Astrocyte (in vitro differentiated cells and primary cell): Measurements from ENCODE around the gene SMLR1. TPM values are rescaled to one million over a fixed set of nuclear protein-coding genes. Genes with fewer than 3 reads are reported as not detected.

Experiments used
- DNase-seq: peaks from one replicate; pipeline ENCODE4 v3.0.0-alpha.2; 2010; ENCODE audit warnings: low read depth
- FAIRE-seq: peaks from 2 replicates; lab custom pipeline; 2011; peaks lifted over from hg19 to GRCh38; lab: Jason Lieb, UNC
- H2AFZ ChIP-seq: 2 replicates; pipeline ENCODE4 v1.6.0; 2012; ENCODE audit warnings: low read depth, low read length, inconsistent platforms
- H3K27ac ChIP-seq: 2 replicates; pipeline ENCODE4 v1.5.1; 2011; ENCODE audit warnings: low read depth, low read length, inconsistent platforms
- H3K27me3 ChIP-seq: 2 replicates; pipeline ENCODE4 v1.6.0; 2011; ENCODE audit warnings: low read length, inconsistent platforms; ENCODE audit not compliant: insufficient read depth
- H3K36me3 ChIP-seq: 2 replicates; pipeline ENCODE4 v1.5.1; 2011; ENCODE audit warnings: low read length, inconsistent platforms; ENCODE audit not compliant: insufficient read depth
- H3K4me1 ChIP-seq: 2 replicates; pipeline ENCODE4 v1.5.1; 2011; ENCODE audit warnings: low read length, inconsistent platforms; ENCODE audit not compliant: insufficient read depth
- H3K4me2 ChIP-seq: 2 replicates; pipeline ENCODE4 v1.6.0; 2012; ENCODE audit warnings: low read length, inconsistent platforms
- H3K4me3 ChIP-seq: 2 replicates; pipeline ENCODE4 v1.5.1; 2011; ENCODE audit warnings: low read depth, mild to moderate bottlenecking, low read length, inconsistent platforms; ENCODE audit not compliant: insufficient read depth
- H3K79me2 ChIP-seq: 2 replicates; pipeline ENCODE4 v1.6.0; 2012; ENCODE audit warnings: mild to moderate bottlenecking, low read length, inconsistent platforms; ENCODE audit not compliant: insufficient read depth
- H3K9ac ChIP-seq: 2 replicates; pipeline ENCODE4 v1.6.0; 2012; ENCODE audit warnings: mild to moderate bottlenecking, low read length, inconsistent platforms
- H3K9me3 ChIP-seq: 2 replicates; pipeline ENCODE4 v1.5.1; 2012; ENCODE audit warnings: low read depth, mild to moderate bottlenecking, low read length, inconsistent platforms; ENCODE audit not compliant: insufficient read depth
- H4K20me1 ChIP-seq: 2 replicates; pipeline ENCODE4 v1.6.0; 2012; ENCODE audit warnings: low read length, inconsistent platforms; ENCODE audit not compliant: insufficient read depth
- H3K27ac Mint-ChIP-seq: one replicate; pipeline ENCODE4 v1.8.0; 2021; ENCODE audit warnings: mild to moderate bottlenecking, mixed read lengths; ENCODE audit not compliant: unreplicated experiment
- H3K27me3 Mint-ChIP-seq: one replicate; pipeline ENCODE4 v1.8.0; 2021; ENCODE audit warnings: low read depth, mixed read lengths; ENCODE audit not compliant: unreplicated experiment
- H3K36me3 Mint-ChIP-seq: one replicate; pipeline ENCODE4 v1.8.0; 2021; ENCODE audit warnings: low read depth, mixed read lengths; ENCODE audit not compliant: unreplicated experiment
- H3K4me1 Mint-ChIP-seq: one replicate; pipeline ENCODE4 v1.8.0; 2021; ENCODE audit warnings: low read depth, mixed read lengths; ENCODE audit not compliant: unreplicated experiment
- H3K4me3 Mint-ChIP-seq: one replicate; pipeline ENCODE4 v1.8.0; 2021; ENCODE audit warnings: mild to moderate bottlenecking, moderate library complexity, mixed read lengths; ENCODE audit not compliant: unreplicated experiment
- H3K9me3 Mint-ChIP-seq: one replicate; pipeline ENCODE4 v1.8.0; 2021; ENCODE audit warnings: mild to moderate bottlenecking, mixed read lengths; ENCODE audit not compliant: unreplicated experiment
- CTCF ChIP-seq: IDR thresholded peaks from 2 replicates; pipeline ENCODE4 v1.5.1; 2011; ENCODE audit warnings: low read depth, mild to moderate bottlenecking, inconsistent platforms, low read length, moderate library complexity; ENCODE audit not compliant: insufficient read depth
- EZH2 ChIP-seq: IDR thresholded peaks from 2 replicates; pipeline ENCODE4 v1.6.1; 2012; ENCODE audit warnings: mild to moderate bottlenecking, low read length, inconsistent platforms; ENCODE audit not compliant: insufficient read depth
- total RNA-seq: library from RNA; stranded (reverse); gene quantifications from 2 replicates; pipeline ENCODE4 v1.2.1, GENCODE V29; 2021

SMLR1 gene
- total RNA-seq, 1 donor from 2014 or later, result not detected

DNA sequence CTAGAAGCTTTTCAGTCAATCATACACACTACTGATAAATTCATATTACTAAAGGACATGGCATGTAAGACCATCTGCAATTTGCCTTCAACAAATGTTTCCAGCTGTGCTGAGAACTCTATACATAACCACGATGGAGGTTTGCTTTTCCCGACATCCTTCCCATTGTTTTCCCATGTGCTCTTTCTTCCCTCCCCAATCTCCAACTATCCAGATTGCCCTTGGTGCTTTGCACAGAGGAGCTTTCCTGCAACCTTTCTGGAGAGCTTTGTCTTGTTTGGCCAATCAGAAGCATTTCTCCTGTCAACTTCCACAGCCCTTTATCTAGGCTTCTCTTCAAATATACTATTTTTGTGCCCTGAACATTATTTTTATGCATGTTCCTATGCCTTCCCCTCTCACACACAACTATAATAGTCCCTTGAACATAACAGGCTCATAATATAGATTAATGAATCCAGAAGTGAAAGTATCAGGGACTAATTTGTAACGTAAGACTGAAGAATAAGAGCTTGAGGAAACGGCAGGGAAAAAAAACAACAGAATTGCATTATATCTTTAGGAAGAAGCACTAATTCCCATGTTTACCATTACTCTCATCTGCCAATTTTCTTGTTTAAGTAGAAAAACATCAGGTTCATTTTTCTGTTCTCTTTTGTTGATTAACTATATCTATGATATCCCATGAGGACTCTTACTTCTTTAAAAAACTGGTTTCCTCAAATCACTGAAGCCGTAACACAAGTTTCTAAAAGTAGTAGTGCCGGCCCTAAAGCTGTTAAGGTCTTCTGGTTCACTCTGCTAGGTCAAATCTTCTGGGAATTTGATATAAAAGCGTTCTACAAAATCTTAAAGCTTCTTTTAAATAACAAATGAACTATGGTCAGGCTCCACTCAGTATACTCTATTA is 20.1 kb downstream of the SMLR1 start:
- TF ChIP-seq EZH2 (no peak), CTCF (no peak)
- no peak overlapping the region for H3K4me3 ChIP-seq
- H3K79me2 ChIP-seq, result no peaks in the 10 kb centered on the region
- H3K9me3 ChIP-seq, result no peaks in the 10 kb centered on the region
- no peaks in the 10 kb centered on the region for H3K4me1 ChIP-seq
- no peak overlapping the region for H2AFZ ChIP-seq
- FAIRE-seq (peak; percentile 20), DNase-seq (no peak)
- no peaks in the 10 kb centered on the region for H3K27me3 ChIP-seq
- Mint-ChIP-seq H3K4me3 (no peak overlapping the region), H3K9me3 (no peaks in the 10 kb centered on the region), H3K27me3 (no peaks in the 10 kb centered on the region), H3K4me1 (peaks cover 13% of the 10 kb centered on the region), H3K27ac (no peak overlapping the region), H3K36me3 (peaks cover 4% of the 10 kb centered on the region)
- H3K4me2 ChIP-seq, result no peak overlapping the region
- H3K27ac ChIP-seq, result no peak overlapping the region
- H3K9ac ChIP-seq, result no peak overlapping the region
- no peaks in the 10 kb centered on the region for H4K20me1 ChIP-seq
- no peaks in the 10 kb centered on the region for H3K36me3 ChIP-seq

- Mint-ChIP-seq H3K4me3 (no peak overlapping the region), H3K27ac (no peak overlapping the region), H3K36me3 (peaks cover 4% of the 10 kb centered on the region), H3K4me1 (peaks cover 28% of the 10 kb centered on the region), H3K9me3 (no peaks in the 10 kb centered on the region), H3K27me3 (no peaks in the 10 kb centered on the region)
- DNase-seq (no peak), FAIRE-seq (no peak)
- no peak for TF ChIP-seq CTCF
- TF ChIP-seq EZH2, result no peak
- Histone ChIP-seq H3K4me2 (no peak overlapping the region), H3K9me3 (no peaks in the 10 kb centered on the region), H3K27me3 (no peaks in the 10 kb centered on the region), H2AFZ (no peak overlapping the region), H3K79me2 (no peaks in the 10 kb centered on the region), H3K4me3 (no peak overlapping the region), H3K27ac (no peak overlapping the region), H4K20me1 (no peaks in the 10 kb centered on the region), H3K9ac (no peak overlapping the region), H3K36me3 (no peaks in the 10 kb centered on the region), H3K4me1 (peaks cover 9% of the 10 kb centered on the region)
Observed at GRCh38 chr6:130848945-130849344, 21.7 kb downstream of the SMLR1 start.

- Histone ChIP-seq H4K20me1 (no peaks in the 10 kb centered on the region), H3K27me3 (no peaks in the 10 kb centered on the region), H3K4me3 (no peak overlapping the region), H3K4me2 (no peak overlapping the region), H3K9me3 (no peaks in the 10 kb centered on the region), H2AFZ (no peak overlapping the region), H3K36me3 (no peaks in the 10 kb centered on the region), H3K9ac (no peak overlapping the region), H3K4me1 (peaks cover 12% of the 10 kb centered on the region), H3K27ac (no peak overlapping the region), H3K79me2 (no peaks in the 10 kb centered on the region)
- FAIRE-seq (no peak), DNase-seq (no peak)
- no peak overlapping the region for H3K27ac Mint-ChIP-seq
- TF ChIP-seq CTCF (no peak), EZH2 (no peak)
- no peak overlapping the region for H3K4me3 Mint-ChIP-seq
- H3K4me1 Mint-ChIP-seq, result peaks cover 32% of the 10 kb centered on the region
- no peaks in the 10 kb centered on the region for H3K9me3 Mint-ChIP-seq
- peaks cover 4% of the 10 kb centered on the region for H3K36me3 Mint-ChIP-seq
- H3K27me3 Mint-ChIP-seq, result no peaks in the 10 kb centered on the region
Observed at GRCh38 chr6:130849594-130849993, 22.4 kb downstream of the SMLR1 start.
